AG09319 (cell line): ENCODE results near the gene ZNF350.
"Not testable (repeated sequence)": the region's sequence is repeated elsewhere in the genome, so short reads cannot be mapped to it uniquely, and the experiment has no call there.

ENCODE experiments used
- DNase-seq: peaks from one replicate; pipeline ENCODE4 v3.0.0-alpha.2; 2010; ENCODE audit warnings: low read depth; ENCODE audit errors: extremely low read depth
- TF ChIP-seq, protein P1 (sequence below): IDR thresholded peaks from 2 replicates; pipeline ENCODE4 v1.5.1; 2011; ENCODE audit warnings: low read depth, mild to moderate bottlenecking, inconsistent platforms, low read length, moderate library complexity

ZNF350 gene

DNA sequence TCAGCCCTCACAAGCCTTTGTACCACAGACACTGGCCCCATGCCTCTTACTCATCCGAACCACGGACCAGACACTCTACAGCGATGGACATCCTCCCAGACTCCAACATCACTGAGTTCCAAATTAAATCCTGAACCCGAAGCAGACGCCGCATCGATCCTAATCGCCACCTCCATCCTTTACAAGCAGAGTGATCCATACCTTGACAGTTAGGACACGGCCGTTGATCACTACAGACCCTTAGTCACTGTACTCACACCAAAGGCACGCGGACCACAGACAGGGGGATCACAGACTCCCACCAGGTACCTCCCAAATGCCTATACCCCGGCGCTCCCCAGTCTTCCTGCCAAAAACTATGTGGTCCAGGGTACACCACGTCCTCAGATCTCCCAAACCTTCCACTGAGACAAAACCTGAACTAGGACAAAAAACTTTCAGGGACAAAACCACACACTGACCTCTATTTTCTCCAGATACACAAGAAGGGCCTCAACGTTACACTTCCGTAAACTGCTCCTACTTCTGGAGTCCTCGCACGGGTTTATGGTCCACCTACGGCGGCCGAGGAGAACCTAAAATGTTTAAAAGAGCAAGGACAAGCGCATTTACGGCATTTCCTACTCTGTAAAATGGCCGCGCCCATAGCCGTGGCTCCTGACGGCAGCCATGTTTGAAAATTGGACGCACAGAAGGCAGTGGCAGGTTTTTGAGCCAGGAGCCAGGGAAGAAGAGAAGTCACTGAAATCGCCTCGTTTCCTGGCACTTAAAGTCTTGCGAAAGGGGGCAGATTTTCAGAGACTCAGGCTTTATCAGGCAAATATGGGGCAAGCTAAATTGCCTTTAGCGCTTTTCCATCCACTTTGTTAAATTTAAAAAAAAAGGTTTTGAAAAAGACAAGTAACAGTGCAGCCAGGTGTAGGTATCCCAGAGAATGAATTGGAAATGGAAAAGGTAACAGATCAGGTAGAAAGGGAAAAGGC lies at the start of gene ZNF350:
TSS of gene ZNF350 (minus strand) at position 532 of the 983 bp plus-strand sequence. CDS start 12,480 bp downstream, outside the sequence.
- peak; percentile 83 for DNase-seq
- TF ChIP-seq, protein P1, sequence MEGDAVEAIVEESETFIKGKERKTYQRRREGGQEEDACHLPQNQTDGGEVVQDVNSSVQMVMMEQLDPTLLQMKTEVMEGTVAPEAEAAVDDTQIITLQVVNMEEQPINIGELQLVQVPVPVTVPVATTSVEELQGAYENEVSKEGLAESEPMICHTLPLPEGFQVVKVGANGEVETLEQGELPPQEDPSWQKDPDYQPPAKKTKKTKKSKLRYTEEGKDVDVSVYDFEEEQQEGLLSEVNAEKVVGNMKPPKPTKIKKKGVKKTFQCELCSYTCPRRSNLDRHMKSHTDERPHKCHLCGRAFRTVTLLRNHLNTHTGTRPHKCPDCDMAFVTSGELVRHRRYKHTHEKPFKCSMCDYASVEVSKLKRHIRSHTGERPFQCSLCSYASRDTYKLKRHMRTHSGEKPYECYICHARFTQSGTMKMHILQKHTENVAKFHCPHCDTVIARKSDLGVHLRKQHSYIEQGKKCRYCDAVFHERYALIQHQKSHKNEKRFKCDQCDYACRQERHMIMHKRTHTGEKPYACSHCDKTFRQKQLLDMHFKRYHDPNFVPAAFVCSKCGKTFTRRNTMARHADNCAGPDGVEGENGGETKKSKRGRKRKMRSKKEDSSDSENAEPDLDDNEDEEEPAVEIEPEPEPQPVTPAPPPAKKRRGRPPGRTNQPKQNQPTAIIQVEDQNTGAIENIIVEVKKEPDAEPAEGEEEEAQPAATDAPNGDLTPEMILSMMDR = no peak

DNA sequence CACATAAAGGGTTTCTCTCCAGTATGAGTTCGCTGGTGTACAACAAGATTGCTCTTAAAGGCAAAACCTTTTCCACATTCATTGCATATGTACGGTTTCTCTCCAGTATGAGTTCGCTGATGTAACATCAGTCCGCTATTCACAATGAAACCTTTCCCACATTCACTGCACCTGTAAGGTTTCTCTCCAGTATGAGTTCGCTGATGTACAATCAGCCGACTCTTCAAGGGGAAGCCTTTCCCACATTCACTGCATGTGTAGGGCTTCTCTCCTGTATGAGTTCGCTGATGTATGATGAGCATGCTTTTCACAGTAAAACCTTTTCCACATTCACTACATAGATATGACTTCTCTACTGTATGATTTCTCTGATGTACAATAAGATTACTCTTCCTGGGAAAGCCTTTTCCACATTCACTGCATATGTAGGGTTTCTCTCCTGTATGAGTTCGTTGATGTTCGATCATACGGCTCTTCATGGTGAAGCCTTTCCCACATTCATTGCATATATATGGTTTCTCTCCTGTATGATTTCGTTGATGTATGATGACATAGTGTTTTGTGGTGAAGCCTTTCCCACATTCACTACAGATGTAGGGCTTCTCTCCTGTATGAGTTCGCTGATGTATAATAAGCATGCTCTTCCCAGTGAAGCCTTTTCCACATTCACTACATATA lies 47.5 kb upstream of the ZNF350 start:
- TF ChIP-seq, protein P1 = no peak
- no peak for DNase-seq

DNA sequence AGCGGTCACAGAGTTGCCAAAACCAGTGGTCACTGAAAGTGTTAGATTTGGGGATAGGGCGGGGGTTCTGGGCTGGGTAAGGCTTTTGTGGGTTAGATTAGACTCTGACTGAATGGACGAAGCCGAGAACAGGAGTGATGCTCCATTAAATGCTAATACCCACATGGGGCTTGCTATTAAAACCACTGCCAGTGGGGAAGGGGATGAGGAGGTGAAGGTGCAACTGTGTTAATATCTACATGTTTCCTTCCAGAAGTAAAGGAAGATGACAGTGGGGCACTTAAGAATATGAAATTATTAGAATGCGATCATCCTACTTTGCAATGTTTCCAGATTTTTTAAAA lies 42.1 kb upstream of the ZNF350 start:
- no peak for DNase-seq
- TF ChIP-seq, protein P1 = no peak

DNA sequence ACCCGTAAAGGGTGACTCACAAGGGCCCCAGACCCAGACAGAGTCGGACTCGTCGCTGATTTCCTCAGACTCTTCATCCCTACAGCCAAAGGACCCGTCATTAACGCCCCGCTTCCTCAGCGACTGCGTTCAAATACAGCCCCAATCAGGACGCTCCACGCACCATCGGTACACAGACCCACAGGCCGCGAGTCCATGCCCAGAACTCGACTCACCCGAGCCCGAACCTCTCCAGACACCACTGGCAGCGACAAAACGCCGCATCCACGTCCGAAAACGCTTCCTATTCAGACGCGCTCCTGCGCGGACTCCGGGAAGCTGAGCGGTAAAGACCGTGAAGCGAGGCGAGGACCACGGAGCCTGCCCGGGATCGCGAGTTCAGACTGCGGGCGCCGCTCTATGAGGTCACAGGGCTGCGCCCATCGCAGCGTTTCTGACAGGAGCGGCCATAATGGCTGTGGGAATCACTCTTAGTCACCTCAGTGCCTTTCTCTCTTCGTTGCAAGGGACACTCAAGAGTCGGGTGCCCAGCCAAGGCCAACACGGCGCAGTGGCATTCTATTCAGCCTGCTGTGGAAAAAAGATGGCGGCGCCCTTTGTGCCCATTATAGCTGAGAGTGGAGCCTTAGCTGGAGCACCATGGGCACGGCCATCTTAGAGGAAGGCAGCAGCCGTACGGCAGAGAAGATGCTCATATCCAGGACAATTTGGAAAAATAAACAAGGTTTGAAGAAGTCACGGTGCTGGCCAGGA lies 41.6 kb upstream of the ZNF350 start, which contains the start of gene ZNF614:
TSS of gene ZNF614 (minus strand) at position 353 of the 753 bp plus-strand sequence. CDS start 2,634 bp downstream, outside the sequence.
- TF ChIP-seq, protein P1 = no peak
- peak; percentile 51 for DNase-seq

DNA sequence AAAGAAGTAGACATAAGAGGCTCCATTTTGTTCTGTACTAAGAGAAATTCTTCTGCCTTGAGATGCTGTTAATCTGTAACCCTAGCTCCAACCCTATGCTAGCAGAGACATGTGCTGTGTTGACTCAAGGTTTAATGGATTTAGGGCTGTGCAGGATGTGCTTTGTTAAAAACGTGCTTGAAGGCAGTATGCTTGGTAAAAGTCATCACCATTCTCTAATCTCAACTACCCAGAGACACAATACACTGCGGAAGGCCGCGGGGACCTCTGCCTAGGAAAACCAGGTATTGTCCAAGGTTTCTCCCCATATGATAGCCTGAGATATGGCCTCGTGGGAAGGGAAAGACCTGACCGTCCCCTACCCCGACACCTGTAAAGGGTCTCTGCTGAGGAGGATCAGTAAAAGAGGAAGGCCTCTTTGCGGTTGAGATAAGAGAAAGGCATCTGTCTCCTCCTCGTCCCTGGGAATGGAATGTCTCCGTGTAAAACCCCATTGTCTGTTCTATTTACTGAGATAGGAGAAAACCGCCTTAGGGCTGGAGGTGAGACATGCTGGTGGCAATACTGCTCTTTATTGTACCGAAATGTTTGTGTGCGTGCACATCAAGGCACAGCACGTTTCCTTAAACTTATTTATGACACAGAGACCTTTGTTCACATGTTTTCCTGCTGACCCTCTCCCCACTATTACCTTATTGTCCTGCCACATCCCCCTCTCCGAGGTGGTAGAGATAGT lies 39.8 kb upstream of the ZNF350 start:
- not testable (repeated sequence) for DNase-seq

DNA sequence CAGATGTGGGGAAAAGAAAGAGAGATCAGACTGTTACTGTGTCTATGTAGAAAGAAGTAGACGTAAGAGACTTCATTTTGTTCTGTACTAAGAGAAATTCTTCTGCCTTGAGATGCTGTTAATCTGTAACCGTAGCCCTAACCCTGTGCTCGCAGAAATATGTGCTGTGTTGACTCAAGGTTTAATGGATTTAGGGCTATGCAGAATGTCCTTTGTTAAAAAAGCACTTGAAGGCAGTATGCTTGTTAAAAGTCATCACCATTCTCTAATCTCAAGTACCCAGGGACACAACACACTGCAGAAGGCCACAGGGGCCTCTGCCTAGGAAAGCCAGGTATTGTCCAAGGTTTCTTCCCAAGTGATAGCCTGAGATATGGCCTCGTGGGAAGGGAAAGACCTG lies 37.8 kb upstream of the ZNF350 start:
- not testable (repeated sequence) for DNase-seq

DNA sequence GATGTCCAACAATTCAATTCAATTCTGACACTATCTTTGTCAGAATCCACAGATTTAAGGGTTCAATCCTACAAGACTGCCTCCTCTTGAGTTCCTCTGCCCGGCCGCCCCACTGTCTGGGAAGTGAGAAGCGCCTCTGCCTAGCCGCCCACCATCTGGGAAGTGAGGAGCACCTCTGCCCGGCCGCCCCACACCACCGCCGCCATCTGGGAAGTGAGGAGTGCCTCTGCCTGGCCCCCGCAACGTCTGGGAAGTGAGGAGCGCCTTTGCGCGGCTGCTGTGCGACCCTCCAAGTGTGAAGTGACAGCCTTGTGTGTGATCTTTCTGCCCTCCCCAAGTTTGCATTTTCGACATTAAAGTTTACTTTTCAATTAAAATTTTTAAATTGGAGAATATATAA lies 35.6 kb upstream of the ZNF350 start:
- TF ChIP-seq, protein P1 = no peak

More for the DNA sequence above, 35.6 kb upstream of the ZNF350 start:
- no peak for DNase-seq
